IMR-90 (cell line): ENCODE measurements around the gene MYL6. TPM values are rescaled to one million over a fixed set of nuclear protein-coding genes. Genes with fewer than 3 reads are reported as not detected.
A peak's percentile ranks its signal among the peaks of the same experiment; 100 is the strongest.
"Not testable (repeated sequence)": the region's sequence is repeated elsewhere in the genome, so short reads cannot be mapped to it uniquely, and the experiment has no call there.

Experiments
- ATAC-seq: fragments of 200-7000 bp; cut with Tn5 transposase; 2 replicates; pipeline ENCODE4 v1.9.1; 2020; ENCODE audit warnings: low read depth, mild to moderate bottlenecking, moderate library complexity
- BruUV-seq: library from RNA; stranded (reverse); fragments of 400-500 nt; replicated peaks from 2 replicates; lab custom pipeline; 2021; lab: Mats Ljungman, UMichigan
- CTCF ChIA-PET: fragments of 300-600 bp; formaldehyde crosslinking; extraction: SDS; loops from one replicate; lab custom pipeline; 2021; ENCODE audit warnings: antibody characterized with exemption; lab: Yijun Ruan, JAX
- POLR2A ChIA-PET: fragments of 300-600 bp; sonication (Branson Sonifier 250); formaldehyde crosslinking; loops from one replicate; lab custom pipeline; 2022; ENCODE audit warnings: antibody characterized with exemption; ENCODE audit not compliant: unreplicated experiment; lab: Charles Lee
- DNase-seq: peaks from one replicate; pipeline ENCODE4 v3.0.0; 2013
- H2AFZ ChIP-seq: replicated peaks from 2 replicates; pipeline ENCODE3; 2013; ENCODE audit warnings: low read length, mild to moderate bottlenecking; ENCODE audit not compliant: poor library complexity
- H2AK5ac ChIP-seq: 2 replicates; pipeline ENCODE4 v1.6.1; 2013; ENCODE audit warnings: low read depth, low read length, inconsistent platforms
- H2AK9ac ChIP-seq: replicated peaks from 2 replicates; pipeline ENCODE3; 2013; ENCODE audit warnings: mild to moderate bottlenecking, low read depth, low read length, moderate library complexity; ENCODE audit not compliant: poor library complexity
- H2BK120ac ChIP-seq: 2 replicates; pipeline ENCODE4 v1.6.1; 2013; ENCODE audit warnings: low read depth, low read length, inconsistent platforms
- H2BK15ac ChIP-seq: 3 replicates; pipeline ENCODE4 v1.6.1; 2013; ENCODE audit warnings: low read depth, low read length, inconsistent platforms
- H2BK20ac ChIP-seq: 2 replicates; pipeline ENCODE4 v1.6.1; 2013; ENCODE audit warnings: low read depth, mild to moderate bottlenecking, inconsistent platforms, low read length, moderate library complexity
- H2BK5ac ChIP-seq: 2 replicates; pipeline ENCODE4 v1.6.1; 2013; ENCODE audit warnings: mild to moderate bottlenecking, low read depth, low read length, inconsistent platforms; ENCODE audit not compliant: poor library complexity, severe bottlenecking
- H3K14ac ChIP-seq: replicated peaks from 2 replicates; pipeline ENCODE4 v1.6.1; 2013; ENCODE audit warnings: low read depth, low read length, inconsistent platforms
- H3K18ac ChIP-seq: 2 replicates; pipeline ENCODE4 v1.6.1; 2013; ENCODE audit warnings: low read depth, low read length, control low read depth
- H3K23ac ChIP-seq: 2 replicates; pipeline ENCODE4 v1.6.1; 2013; ENCODE audit warnings: low read depth, low read length, inconsistent platforms
- H3K27ac ChIP-seq: 2 replicates; pipeline ENCODE4 v1.5.1; 2013; ENCODE audit warnings: mild to moderate bottlenecking, control low read depth, low read length; ENCODE audit not compliant: insufficient read depth
- H3K27me3 ChIP-seq: 2 replicates; pipeline ENCODE4 v1.6.1; 2013; ENCODE audit warnings: low read length; ENCODE audit not compliant: control insufficient read depth, insufficient read depth
- H3K36me3 ChIP-seq: 2 replicates; pipeline ENCODE4 v1.6.1; 2013; ENCODE audit warnings: low read length, mixed read lengths; ENCODE audit not compliant: control insufficient read depth, insufficient read depth
- H3K4ac ChIP-seq: 2 replicates; pipeline ENCODE4 v1.6.1; 2013; ENCODE audit warnings: low read depth, low read length, inconsistent platforms
- H3K4me1 ChIP-seq: 2 replicates; pipeline ENCODE4 v1.6.1; 2013; ENCODE audit warnings: low read length, mixed read lengths; ENCODE audit not compliant: control insufficient read depth, insufficient read depth
- H3K4me2 ChIP-seq: 2 replicates; pipeline ENCODE4 v1.6.1; 2013; ENCODE audit warnings: low read depth, mild to moderate bottlenecking, control low read depth, low read length, moderate library complexity
- H3K4me3 ChIP-seq: 2 replicates; pipeline ENCODE4 v1.5.1; 2013; ENCODE audit warnings: low read depth, mild to moderate bottlenecking, control low read depth, low read length, moderate library complexity; ENCODE audit not compliant: insufficient read depth
- H3K56ac ChIP-seq: 2 replicates; pipeline ENCODE4 v1.6.1; 2013; ENCODE audit warnings: low read length, inconsistent platforms; ENCODE audit not compliant: insufficient read depth; ENCODE audit errors: extremely low read depth
- H3K79me1 ChIP-seq, 2 experiments: 2 replicates each; pipeline ENCODE4 v1.6.1; 2013; ENCODE audit warnings: low read length in 2 of 2, inconsistent platforms in 1 of 2, low read depth in 1 of 2
- H3K9ac ChIP-seq: 2 replicates; pipeline ENCODE4 v1.6.1; 2013; ENCODE audit warnings: low read depth, low read length, control low read depth
- H3K9me1 ChIP-seq: 2 replicates; pipeline ENCODE4 v1.6.1; 2013; ENCODE audit warnings: low read length, inconsistent platforms; ENCODE audit not compliant: insufficient read depth
- H3K9me3 ChIP-seq: 2 replicates; pipeline ENCODE4 v1.6.1; 2013; ENCODE audit warnings: low read length; ENCODE audit not compliant: control insufficient read depth, insufficient read depth
- H4K20me1 ChIP-seq: 2 replicates; pipeline ENCODE4 v1.6.1; 2013; ENCODE audit warnings: low read length, inconsistent platforms; ENCODE audit not compliant: insufficient read depth
- H4K5ac ChIP-seq: 2 replicates; pipeline ENCODE4 v1.6.1; 2013; ENCODE audit warnings: mild to moderate bottlenecking, low read depth, low read length, control low read depth
- H4K8ac ChIP-seq, 2 experiments: 2 replicates each; pipeline ENCODE4 v1.6.1; 2013; ENCODE audit warnings: low read depth in 2 of 2, low read length in 2 of 2, control low read depth in 1 of 2, inconsistent platforms in 1 of 2
- H4K91ac ChIP-seq: 2 replicates; pipeline ENCODE4 v1.6.1; 2013; ENCODE audit warnings: low read depth, low read length, inconsistent platforms; ENCODE audit not compliant: insufficient read depth
- CEBPB ChIP-seq: IDR thresholded peaks from 2 replicates; pipeline ENCODE4 v1.6.1; 2012; ENCODE audit warnings: low read depth, low read length, improper control_type of control experiment
- WGBS, 2 experiments: methylation state at CpG; one replicate each; pipeline versions ENCODE4 v1.1.5 to v1.1.7; 2013; ENCODE audit warnings: missing lambda C conversion rate in 2 of 2; ENCODE audit not compliant: insufficient read length in 1 of 2; ENCODE audit errors: extremely low coverage in 2 of 2; 5-methylcytosine and 5-hydroxymethylcytosine counted together
- dilution Hi-C: fragments of 300-500 bp; cut with HindIII; formaldehyde crosslinking; loops from one replicate; pipeline ENCODE4 v1.14.3; 2018; ENCODE audit warnings: low sequenced_read_pairs; ENCODE audit not compliant: unreplicated experiment
- in situ Hi-C: fragments of 300-500 bp; cut with MboI; formaldehyde crosslinking; loops from 3 replicates; pipeline ENCODE4 v1.14.3; 2019; ENCODE audit warnings: low sequenced_read_pairs, inconsistent platforms, mixed read lengths
- intact Hi-C: fragments of 100-400 bp; cut with micrococcal nuclease; formaldehyde crosslinking; loops from 2 replicates; pipeline ENCODE4 v1.10.0; 2022
- polyA plus RNA-seq, 3 experiments: library from polyadenylated mRNA; depleted of rRNA; stranded (reverse); fragments of >200 nt; gene quantifications; 2 replicates each; pipeline ENCODE4 v1.2.3, GENCODE V29; 2012; ENCODE audit warnings: low replicate concordance in 1 of 3
- total RNA-seq: library from RNA; depleted of rRNA; stranded (reverse); fragments of >200 nt; gene quantifications from 2 replicates; pipeline ENCODE4 v1.2.3, GENCODE V29; 2012

MYL6 gene
- total and polyA plus RNA-seq, 2 of the 4 experiments (the other 2 are of a cell fraction), result 4,816 to 6,979 TPM

DNA sequence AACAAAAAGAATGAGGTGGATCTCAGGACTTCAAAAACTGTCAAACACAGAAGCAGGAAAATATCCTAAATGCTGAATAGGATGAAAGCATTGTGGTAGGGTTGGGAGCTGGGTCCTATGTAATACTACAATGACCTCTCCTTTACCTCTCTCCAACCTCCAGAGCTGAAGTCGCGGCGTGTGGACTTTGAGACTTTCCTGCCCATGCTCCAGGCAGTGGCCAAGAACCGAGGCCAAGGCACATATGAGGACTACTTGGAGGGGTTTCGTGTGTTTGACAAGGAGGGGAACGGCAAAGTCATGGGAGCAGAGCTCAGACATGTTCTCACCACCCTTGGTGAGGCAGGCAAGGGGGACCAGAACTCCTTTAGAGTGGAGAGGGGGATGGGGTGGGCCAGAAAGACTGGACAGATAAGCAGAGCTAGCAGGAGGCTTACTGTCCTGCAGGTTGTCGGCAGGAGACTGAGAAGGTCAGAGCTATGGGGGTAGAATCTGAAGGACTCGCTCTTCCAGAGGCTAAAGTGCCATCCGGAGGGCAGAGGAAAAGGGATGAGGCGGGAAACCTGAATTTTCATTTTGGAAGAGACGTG is 2.8 kb upstream of the MYL6 start:
- Histone ChIP-seq H2BK5ac (no peak overlapping the region), H3K4ac (no peak overlapping the region), H2AK9ac (no peak overlapping the region), H4K8ac (no peak overlapping the region), H2BK15ac (no peak overlapping the region), H3K27me3 (no peaks in the 10 kb centered on the region), H3K18ac (no peak overlapping the region), H3K79me1 (peaks cover 22 to 61% of the 10 kb centered on the region in 2 experiments), H4K5ac (no peak overlapping the region), H2BK120ac (no peak overlapping the region), H2AFZ (no peak overlapping the region), H3K9ac (no peak overlapping the region), H3K9me3 (no peaks in the 10 kb centered on the region), H3K36me3 (peaks cover 19% of the 10 kb centered on the region), H3K4me2 (no peak overlapping the region), H3K4me1 (peaks cover 19% of the 10 kb centered on the region), H3K4me3 (no peak overlapping the region), H3K9me1 (peaks cover 12% of the 10 kb centered on the region), H3K14ac (no peak overlapping the region), H2BK20ac (no peak overlapping the region), H4K20me1 (peaks cover 21% of the 10 kb centered on the region), H3K23ac (no peak overlapping the region), H4K91ac (no peak overlapping the region), H3K27ac (no peak overlapping the region), H3K56ac (no peak overlapping the region), H2AK5ac (no peak overlapping the region)
- 97% methylated on average over 6 of the region's 11 CpGs; no CpG with 5 or more reads in 1 of the 2 experiments for WGBS, 2 experiments
- dilution Hi-C loops, result no loop called here
- no TSS peak for BruUV-seq
- no peak for TF ChIP-seq CEBPB
- ChIA-PET CTCF (no interaction called here), POLR2A (no interaction called here)
- intact Hi-C loops, result no loop called here
- ATAC-seq (no peak), DNase-seq (no peak)
- in situ Hi-C loops, result no loop called here

DNA sequence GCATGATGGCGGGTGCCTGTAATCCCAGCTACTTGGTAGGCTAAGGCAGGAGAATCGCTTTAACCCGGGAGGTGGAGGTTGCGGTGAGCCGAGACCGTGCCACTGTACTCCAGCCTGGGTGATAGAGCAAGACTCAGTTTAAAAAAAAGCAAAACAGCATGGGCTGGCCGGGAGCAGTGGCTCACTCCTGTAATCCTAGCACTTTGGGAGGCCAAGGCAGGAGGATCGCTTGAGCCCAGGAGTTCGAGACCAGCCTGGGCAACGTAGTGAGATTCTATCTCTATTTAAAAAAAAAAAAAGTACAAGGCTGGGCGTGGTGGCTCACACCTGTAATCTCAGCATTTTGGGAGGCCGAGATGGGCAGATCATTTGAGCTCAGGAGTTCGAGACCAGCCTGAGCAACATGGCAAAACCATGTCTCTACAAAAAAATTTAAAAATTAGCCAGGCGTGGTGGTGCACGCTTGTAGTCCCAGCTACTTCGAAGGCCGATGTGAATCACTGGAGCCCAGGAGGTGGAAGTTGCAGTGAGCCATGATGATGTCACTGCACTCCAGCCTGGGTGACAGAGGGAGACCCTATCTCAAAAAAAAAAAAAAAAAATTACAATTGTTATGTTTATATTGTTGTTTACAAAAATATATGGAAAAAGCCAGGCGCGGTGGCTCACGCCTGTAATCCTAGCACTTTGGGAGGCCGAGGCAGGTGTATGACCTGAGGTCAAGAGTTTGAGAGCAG is 1.5 kb upstream of the MYL6 start:
- Histone ChIP-seq H3K79me1 (peaks cover 27 to 69% of the 10 kb centered on the region in 2 experiments), H4K20me1 (peaks cover 34% of the 10 kb centered on the region), H2AK5ac (0 out of 2 replicates have a peak overlapping the region, but pooled peaks have one; percentile 86), H3K27ac (peak overlapping the region; percentile 88; the same call in 1 of the 2 replicates), H3K36me3 (peaks cover 31% of the 10 kb centered on the region), H3K4me1 (peaks cover 23% of the 10 kb centered on the region), H4K8ac (peak overlapping the region in 1 of 2 experiments; percentile 89; a peak in 2 of 4 replicates), H3K4ac (peak overlapping the region; percentile 96; the same call in 1 of the 2 replicates), H3K9ac (peak overlapping the region; percentile 76; the same call in 1 of the 2 replicates), H3K4me3 (peak overlapping the region; percentile 42; the same call in 1 of the 2 replicates)
- WGBS, 2 experiments, result 100% methylated on average over 6 of the region's 21 CpGs; no CpG with 5 or more reads in 1 of the 2 experiments
- H2BK15ac ChIP-seq, H3K4me2 ChIP-seq, intact Hi-C loops, H3K18ac ChIP-seq, H3K56ac ChIP-seq, H2BK5ac ChIP-seq, H2AK9ac ChIP-seq, H3K9me3 ChIP-seq, BruUV-seq, in situ Hi-C loops, ATAC-seq, H3K9me1 ChIP-seq, H3K23ac ChIP-seq, H4K91ac ChIP-seq, H3K14ac ChIP-seq, H3K27me3 ChIP-seq, H2BK20ac ChIP-seq, H2AFZ ChIP-seq, H2BK120ac ChIP-seq, H4K5ac ChIP-seq, dilution Hi-C loops: not testable (repeated sequence)
- DNase-seq, result peak; percentile 42
- ChIA-PET POLR2A (interaction anchor here (0.6 kb wide), 1 partner anchor 10 kb away, joined by 5 read pairs; no protein-coding TSS in a partner anchor), CTCF (interaction anchor here (0.6 kb wide), 1 partner anchor 1698 kb away, joined by 4 read pairs; no protein-coding TSS in a partner anchor)
